CD4-positive, alpha-beta T cell (primary cell): ENCODE data around the gene GPX2. TPM values are rescaled to one million over a fixed set of nuclear protein-coding genes. Genes with fewer than 3 reads are reported as not detected.
A peak's percentile ranks its signal among the peaks of the same experiment; 100 is the strongest.

Source experiments
- ATAC-seq: fragments of 200-7000 bp; cut with Tn5 transposase; one replicate; pipeline ENCODE4 v1.10.0; 2022; ENCODE audit warnings: mild to moderate bottlenecking; ENCODE audit not compliant: poor library complexity
- CTCF ChIA-PET: fragments of 350-600 bp; sonication (Branson Sonifier 250); formaldehyde crosslinking; loops from one replicate; lab custom pipeline; 2021; ENCODE audit warnings: antibody characterized with exemption, inconsistent platforms; lab: Charles Lee
- POLR2A ChIA-PET: fragments of 350-600 bp; sonication (Branson Sonifier 250); formaldehyde crosslinking; loops from one replicate; lab custom pipeline; 2021; ENCODE audit warnings: antibody characterized with exemption, inconsistent platforms; lab: Charles Lee
- DNase-seq, 14 experiments: peaks; one replicate each; pipeline ENCODE4 v3.0.0-alpha.2; 2013 to 2020; ENCODE audit warnings: mixed read lengths in 2 of 14
- H3K27ac ChIP-seq, 2 donors: one replicate each; pipeline versions ENCODE4 v1.5.1 to v1.7.0; 2013; ENCODE audit warnings: low read length in 2 of 2, low read depth in 1 of 2, mild to moderate bottlenecking in 1 of 2
- H3K27me3 ChIP-seq, 2 experiments: 1 replicate in 1 of 2; 2 replicates in 1 of 2; pipeline versions ENCODE4 v1.6.1 to v1.7.0; 2013; ENCODE audit warnings: low read length in 2 of 2, control low read depth in 1 of 2, mild to moderate bottlenecking in 1 of 2, moderate library complexity in 1 of 2; ENCODE audit not compliant: insufficient read depth in 2 of 2, control insufficient read depth in 1 of 2
- H3K36me3 ChIP-seq: one replicate; pipeline ENCODE4 v1.6.1; 2013; ENCODE audit warnings: low read length, control low read depth; ENCODE audit not compliant: insufficient read depth
- H3K4me1 ChIP-seq: one replicate; pipeline ENCODE4 v1.6.1; 2013; ENCODE audit warnings: low read length, control low read depth; ENCODE audit not compliant: insufficient read depth
- H3K4me3 ChIP-seq: one replicate; pipeline ENCODE4 v1.5.1; 2013; ENCODE audit warnings: mild to moderate bottlenecking, low read length, moderate library complexity
- H3K9me3 ChIP-seq, 2 experiments: 1 replicate in 1 of 2; 2 replicates in 1 of 2; pipeline versions ENCODE4 v1.6.1 to v1.7.0; 2013; ENCODE audit warnings: low read length in 2 of 2, mild to moderate bottlenecking in 2 of 2, control low read depth in 1 of 2, moderate library complexity in 1 of 2; ENCODE audit not compliant: control insufficient read depth in 1 of 2, insufficient read depth in 1 of 2
- H3K27ac Mint-ChIP-seq: one replicate; pipeline ENCODE4 v1.8.0; 2020; ENCODE audit warnings: mixed read lengths
- H3K27me3 Mint-ChIP-seq: one replicate; pipeline ENCODE4 v1.8.0; 2021; ENCODE audit warnings: mixed read lengths
- H3K36me3 Mint-ChIP-seq: one replicate; pipeline ENCODE4 v1.8.0; 2021; ENCODE audit warnings: low read depth, mixed read lengths
- H3K4me1 Mint-ChIP-seq: one replicate; pipeline ENCODE4 v1.8.0; 2021; ENCODE audit warnings: low read depth, mixed read lengths
- H3K4me3 Mint-ChIP-seq: one replicate; pipeline ENCODE4 v1.8.0; 2020; ENCODE audit warnings: mild to moderate bottlenecking, mixed read lengths
- H3K9me3 Mint-ChIP-seq: one replicate; pipeline ENCODE4 v1.8.0; 2020; ENCODE audit warnings: mixed read lengths
- CTCF ChIP-seq: fragments of 200-600 bp; IDR thresholded peaks from one replicate; pipeline ENCODE4 v1.8.0; 2022; ENCODE audit warnings: antibody characterized with exemption, mild to moderate bottlenecking
- intact Hi-C, 2 experiments: fragments of 100-400 bp; cut with DNase I in 1 of 2; cut with micrococcal nuclease in 1 of 2; formaldehyde crosslinking; loops; one replicate each; pipeline versions ENCODE4 v1.15.1 to v1.9.0; 2023 to 2025; cut with DNase I, micrococcal nuclease
- total RNA-seq, 174 experiments: library from RNA in 2 of 174; stranded (reverse) in 2 of 174; gene quantifications; one replicate each; pipeline ENCODE4 v1.2.3 and lab custom pipeline; 2021 to 2026

GPX2 gene
- total RNA-seq, 2 experiments from 2014 or later: not detected

- TF ChIP-seq CTCF: no peak
- Mint-ChIP-seq H3K36me3 (peaks cover 76% of the 10 kb centered on the region), H3K4me3 (no peak overlapping the region), H3K4me1 (peaks cover 88% of the 10 kb centered on the region), H3K9me3 (no peaks in the 10 kb centered on the region), H3K27ac (peak overlapping the region; percentile 79), H3K27me3 (no peaks in the 10 kb centered on the region)
- POLR2A ChIA-PET: interaction anchor here (1.7 to 5.8 kb wide), 2 partner anchors 7 to 17 kb away, joined by 5 to 132 read pairs; no protein-coding TSS in a partner anchor
- Histone ChIP-seq H3K4me3 (no peak overlapping the region), H3K27ac (no peak overlapping the region), H3K36me3 (peaks cover 14% of the 10 kb centered on the region), H3K27me3 (no peaks in the 10 kb centered on the region), H3K4me1 (peaks cover 32% of the 10 kb centered on the region), H3K9me3 (no peaks in the 10 kb centered on the region)
- intact Hi-C loops: loop anchor here in 1 of 2 experiments (5.0 to 10.0 kb wide), 5 partner anchors 66 to 1586 kb away; partner anchors contain the start of genes FNTB, GPHN, HSPA2 and MAX
- DNase-seq (no peak), ATAC-seq (no peak)
- CTCF ChIA-PET: interaction anchor here (1.5 to 1.7 kb wide), 2 partner anchors 10 to 67 kb away, joined by 3 to 5 read pairs; partner anchors contain the start of gene FNTB
Measured at GRCh38 chr14:64919215-64919614, 23.3 kb downstream of the GPX2 start.

DNA sequence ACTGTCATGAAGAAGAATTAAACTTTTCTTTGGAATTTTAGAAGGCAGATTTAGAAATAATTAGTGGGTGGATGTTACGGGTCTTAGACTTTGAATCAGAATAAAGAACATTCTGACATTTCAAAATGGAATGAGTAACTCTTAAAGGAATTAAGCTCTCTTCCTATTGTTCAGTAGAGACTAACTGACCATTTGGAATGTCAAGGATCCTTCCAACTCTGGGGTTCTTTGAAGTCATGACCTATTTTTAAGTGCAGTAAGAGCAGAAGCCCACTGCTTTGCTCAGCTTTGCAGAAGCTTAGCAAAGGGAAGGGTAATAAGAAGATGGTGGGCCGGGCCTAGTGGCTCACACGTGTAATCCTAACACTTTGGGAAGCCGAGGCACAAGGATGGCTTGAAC is 24.3 kb downstream of the GPX2 start:
- peak overlapping the region; percentile 79 for H3K4me3 Mint-ChIP-seq
- H3K27ac Mint-ChIP-seq: peak overlapping the region; percentile 79
- CTCF ChIA-PET: interaction anchor here (1.5 kb wide), 1 partner anchor 11 kb away, joined by 3 read pairs; no protein-coding TSS in a partner anchor
- Histone ChIP-seq H3K36me3 (peaks cover 10% of the 10 kb centered on the region), H3K4me3 (no peak overlapping the region), H3K27me3 (no peaks in the 10 kb centered on the region), H3K4me1 (peaks cover 37% of the 10 kb centered on the region), H3K27ac (no peak overlapping the region), H3K9me3 (no peaks in the 10 kb centered on the region)
- DNase-seq (no peak), ATAC-seq (no peak)
- intact Hi-C loops: loop anchor here in 1 of 2 experiments (5.0 to 10.0 kb wide), 5 partner anchors 67 to 1587 kb away; partner anchors contain the start of genes FNTB, GPHN, HSPA2 and MAX
- no peaks in the 10 kb centered on the region for H3K27me3 Mint-ChIP-seq
- no peaks in the 10 kb centered on the region for H3K9me3 Mint-ChIP-seq
- POLR2A ChIA-PET: interaction anchor here (0.7 to 5.8 kb wide), 3 partner anchors 8 to 76 kb away, joined by 3 to 132 read pairs (median 5); no protein-coding TSS in a partner anchor
- H3K36me3 Mint-ChIP-seq: peaks cover 70% of the 10 kb centered on the region
- no peak for TF ChIP-seq CTCF
- H3K4me1 Mint-ChIP-seq: peaks cover 84% of the 10 kb centered on the region

GRCh38 chr14:64915797-64916196 is 26.7 kb downstream of the GPX2 start:
- Mint-ChIP-seq H3K9me3 (no peaks in the 10 kb centered on the region), H3K4me1 (peaks cover 70% of the 10 kb centered on the region), H3K27me3 (no peaks in the 10 kb centered on the region), H3K36me3 (peaks cover 59% of the 10 kb centered on the region), H3K27ac (peak overlapping the region; percentile 88), H3K4me3 (peak overlapping the region; percentile 93)
- ChIA-PET POLR2A (interaction anchor here (1.2 to 5.8 kb wide), 4 partner anchors 10 to 187 kb away, joined by 4 to 132 read pairs (median 10); no protein-coding TSS in a partner anchor), CTCF (no interaction called here)
- TF ChIP-seq CTCF: no peak
- Histone ChIP-seq H3K27ac (no peak overlapping the region), H3K36me3 (peaks cover 4% of the 10 kb centered on the region), H3K4me3 (peak overlapping the region; percentile 86), H3K4me1 (peaks cover 37% of the 10 kb centered on the region), H3K9me3 (no peaks in the 10 kb centered on the region), H3K27me3 (no peaks in the 10 kb centered on the region)
- peak in 1 of 14 experiments; percentile 33 for DNase-seq
- ATAC-seq: no peak
- intact Hi-C loops: loop anchor here in 1 of 2 experiments (2.0 to 10.0 kb wide), 6 partner anchors 13 to 1589 kb away; partner anchors contain the start of genes FNTB, GPHN, HSPA2 and MAX
